ENCODE results near the gene TOR2A. TPM values are rescaled to one million over a fixed set of nuclear protein-coding genes. Genes with fewer than 3 reads are reported as not detected.

The TOR2A gene
- total RNA-seq, 1 experiment from 2014 or later = 13.2 TPM

DNA sequence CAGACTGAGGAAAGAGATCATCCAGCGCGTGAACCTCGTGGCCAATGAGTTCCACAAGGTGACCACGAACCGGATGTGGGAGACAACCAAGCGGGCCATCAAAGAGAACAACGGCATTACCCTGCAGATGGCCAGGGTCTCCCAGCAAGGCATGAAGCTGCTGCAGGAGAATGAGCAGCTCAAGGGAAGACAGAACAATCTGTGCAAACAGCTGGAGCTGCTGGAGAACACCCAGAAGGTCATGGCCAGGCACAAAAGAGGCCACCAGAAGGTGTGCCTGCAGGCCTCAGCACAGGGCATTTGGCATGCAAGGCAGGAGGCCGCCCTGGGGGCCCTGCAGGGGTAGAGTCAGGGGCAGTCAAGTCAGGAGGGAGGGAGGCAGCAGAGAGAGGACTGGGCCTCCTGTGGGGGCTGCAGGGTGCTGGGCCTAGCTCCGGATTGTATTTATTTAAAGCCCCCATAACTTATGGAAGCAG, 23.8 kb downstream of the TOR2A start:
- WGBS (ENCODE audit: extremely low coverage, insufficient read length, low lambda C conversion rate) = no CpG with 5 or more reads among the region's 9 CpGs
- H3K79me1 ChIP-seq (ENCODE audit: insufficient read depth, low read depth, low read length, poor library complexity, severe bottlenecking) = no peaks in the 10 kb centered on the region

More for the DNA sequence above, 23.8 kb downstream of the TOR2A start:
- Histone ChIP-seq H3K79me2 (ENCODE audit: insufficient read depth, low read length) (no peaks in the 10 kb centered on the region), H3K27me3 (ENCODE audit: insufficient read depth, low read length) (no peaks in the 10 kb centered on the region), H3K9ac (ENCODE audit: extremely low read depth, insufficient read length, low read length) (no peak overlapping the region), H3K18ac (ENCODE audit: insufficient read length, low read depth, low read length) (no peak overlapping the region), H3K56ac (ENCODE audit: insufficient read length, low read depth, low read length) (no peak overlapping the region), H4K91ac (ENCODE audit: insufficient read length, low read depth, low read length) (no peak overlapping the region), H3K14ac (ENCODE audit: insufficient read depth, low read length) (no peak overlapping the region), H3K27ac (ENCODE audit: insufficient read length, low read depth, low read length) (no peak overlapping the region), H2BK15ac (ENCODE audit: low read depth, low read length) (no peak overlapping the region), H3K4me2 (ENCODE audit: insufficient read depth, insufficient read length, low read length) (no peak overlapping the region), H3K4me1 (ENCODE audit: insufficient read depth, low read length) (no peaks in the 10 kb centered on the region; the same call in 1 of the 2 replicates), H2BK120ac (ENCODE audit: low read depth, low read length, poor library complexity, severe bottlenecking) (no peak overlapping the region), H2BK5ac (ENCODE audit: insufficient read length, low read length) (no peak overlapping the region), H4K5ac (ENCODE audit: insufficient read length, low read depth, low read length) (no peak overlapping the region), H2AFZ (ENCODE audit: low read length) (no peak overlapping the region), H2BK20ac (ENCODE audit: low read depth, low read length, poor library complexity, severe bottlenecking) (no peak overlapping the region), H3T11ph (ENCODE audit: low read length) (no peak overlapping the region), H3K4ac (ENCODE audit: low read depth, low read length) (no peak overlapping the region), H3K9me3 (ENCODE audit: control insufficient read depth, low read depth, low read length) (no peaks in the 10 kb centered on the region), H4K8ac (replicated peaks; ENCODE audit: insufficient read length, low read depth, low read length) (no peak overlapping the region), H2BK12ac (ENCODE audit: insufficient read length, low read depth, low read length) (no peak overlapping the region), H3K23ac (ENCODE audit: insufficient read length, low read depth, low read length) (no peak overlapping the region), H2AK5ac (ENCODE audit: insufficient read length, low read length) (no peak overlapping the region), H4K20me1 (ENCODE audit: control insufficient read depth, insufficient read depth, insufficient read length) (no peaks in the 10 kb centered on the region), H3K23me2 (ENCODE audit: insufficient read length, low read depth, low read length, poor library complexity, severe bottlenecking) (peaks cover 10% of the 10 kb centered on the region)
- Mint-ChIP-seq H3K4me3 (no peak overlapping the region; a peak in 1 of 5 replicates), H3K4me1 (peaks cover 25 to 40% of the 10 kb centered on the region in 2 experiments), H3K9me3 (peaks cover 0 to 2% of the 10 kb centered on the region in 2 experiments; a peak in 1 of 5 replicates), H3K27me3 (ENCODE audit: low read depth) (peaks cover 10% of the 10 kb centered on the region), H3K27ac (peak overlapping the region in 1 of 3 experiments; percentile 76; a peak in 3 of 7 replicates), H3K36me3 (ENCODE audit: insufficient read depth in 1 of 3, low read depth in 3 of 3) (no peaks in the 10 kb centered on the region; a peak in 1 of 7 replicates)
- TF ChIP-seq CTCF (conservative IDR thresholded peaks at IDR 0.05) = no peak
- DNase-seq = no peak
